Posterior vena cava (tissue), 2 donors: ENCODE results near the gene MBD5. TPM values are rescaled to one million over a fixed set of nuclear protein-coding genes. Genes with fewer than 3 reads are reported as not detected.
A peak's percentile ranks its signal among the peaks of the same experiment; 100 is the strongest.

Source experiments
- DNase-seq: peaks from one replicate; pipeline ENCODE4 v3.0.0-alpha.2; 2020; ENCODE audit warnings: low spot score
- intact Hi-C, 2 donors: fragments of 100-400 bp; cut with DNase I; formaldehyde crosslinking; loops; one replicate each; pipeline versions ENCODE4 v1.14.1 to v1.14.2; 2022 to 2023
- total RNA-seq, 2 donors: library from RNA; stranded (reverse); fragmentation: NEBNext Ultra II Directional; extraction: Animal tissue kit (Norgen Biotek cat#: 25700); gene quantifications; one replicate each; pipeline ENCODE4 v1.2.1, GENCODE V29; 2021
- donor health status: DM: yes; HTN: yes; CAD: no.
- donor health status: DM: yes; HTN: yes; CAD: no.

The MBD5 gene
- total RNA-seq, 2 donors from 2014 or later, result 39.8 to 40.8 TPM

DNA sequence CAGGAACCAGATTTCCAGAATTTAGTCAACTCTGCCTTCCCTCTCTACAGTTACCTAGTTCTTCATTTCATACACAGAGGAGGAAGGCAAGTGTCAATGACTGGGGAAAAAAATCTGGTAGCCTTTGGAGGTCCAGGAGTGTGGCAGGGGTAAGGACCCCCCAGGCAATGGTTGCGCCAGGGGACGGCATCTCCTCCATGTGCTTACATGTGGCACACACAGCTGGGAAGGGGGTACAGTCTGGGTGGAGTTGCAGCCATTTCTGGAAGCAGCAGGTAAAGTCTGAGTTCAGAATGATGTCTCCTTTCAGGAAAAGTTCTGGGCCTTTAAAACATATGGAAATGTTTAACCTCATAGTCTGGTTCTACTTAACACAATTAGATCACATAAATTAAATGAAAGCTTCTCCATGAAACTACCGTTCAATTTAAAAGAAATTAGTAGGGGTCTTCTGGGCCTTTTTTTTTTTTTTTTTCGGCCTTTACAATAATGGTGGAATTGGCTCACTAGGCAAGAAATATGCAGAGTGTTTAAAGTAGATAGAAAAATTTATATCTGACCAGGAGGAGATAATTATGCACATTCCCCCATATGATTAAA, 470.0 kb downstream of the MBD5 start:
- DNase-seq, result no peak
- intact Hi-C loops, result loop anchor here in 1 of 2 donors (10.0 kb wide), 1 partner anchor 506 kb away; no protein-coding TSS in a partner anchor

DNA sequence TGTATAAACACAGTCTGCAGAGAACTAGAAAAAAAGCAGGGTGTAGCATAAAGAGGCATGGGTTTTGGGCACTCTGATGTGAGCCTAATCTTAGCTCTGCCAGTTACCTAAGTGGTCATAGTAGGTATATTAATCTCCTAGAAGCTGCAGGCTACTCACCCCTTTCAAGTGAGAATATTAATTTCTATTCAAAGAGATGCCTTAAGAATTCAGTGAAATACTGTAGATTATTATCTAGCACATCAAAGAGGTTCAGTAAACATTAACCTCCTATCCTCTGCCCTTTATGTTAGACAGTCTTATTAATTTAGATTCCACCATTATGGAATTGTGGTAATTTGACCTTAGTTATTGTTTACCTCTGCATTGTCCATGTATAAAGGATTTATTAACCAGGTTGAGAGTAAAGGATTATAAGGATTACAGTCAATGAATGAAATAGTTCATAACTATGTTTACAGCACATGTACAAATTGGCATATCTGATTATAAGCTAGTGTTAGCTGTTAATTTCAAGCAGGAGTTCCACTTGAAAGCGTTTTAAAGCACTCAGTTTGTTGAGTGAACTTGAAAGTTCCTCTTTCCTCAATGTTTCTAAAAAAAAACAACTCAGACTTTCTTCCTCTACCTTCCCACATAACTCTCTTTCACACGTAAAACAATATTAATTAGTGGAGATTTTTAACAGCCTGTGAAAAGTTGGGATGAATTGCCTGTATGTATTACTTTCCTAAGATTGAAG, 473.1 kb downstream of the MBD5 start:
- intact Hi-C loops, result loop anchor here in 1 of 2 donors (10.0 kb wide), 1 partner anchor 509 kb away; no protein-coding TSS in a partner anchor
- DNase-seq, result no peak

DNA sequence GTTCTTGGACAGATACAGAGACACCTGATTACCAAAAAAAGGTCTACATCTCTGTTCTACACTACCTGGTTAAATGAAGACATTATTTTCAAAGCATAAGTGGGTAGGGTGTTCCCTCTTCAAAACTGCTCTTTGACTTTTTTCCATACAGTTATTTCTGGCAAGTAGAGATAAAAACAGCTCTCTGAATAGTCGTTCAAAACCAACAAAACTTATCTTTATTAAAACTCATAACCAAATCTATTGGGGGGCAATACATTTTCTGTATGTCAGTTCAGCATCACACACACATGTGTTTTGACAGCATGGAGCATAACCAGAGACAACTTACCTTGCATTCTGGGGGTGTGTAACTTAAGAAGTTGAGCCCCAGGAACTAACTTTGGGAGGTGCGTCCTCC, 474.7 kb downstream of the MBD5 start:
- intact Hi-C loops, result loop anchor here in 1 of 2 donors (10.0 kb wide), 1 partner anchor 511 kb away; no protein-coding TSS in a partner anchor
- no peak for DNase-seq

DNA sequence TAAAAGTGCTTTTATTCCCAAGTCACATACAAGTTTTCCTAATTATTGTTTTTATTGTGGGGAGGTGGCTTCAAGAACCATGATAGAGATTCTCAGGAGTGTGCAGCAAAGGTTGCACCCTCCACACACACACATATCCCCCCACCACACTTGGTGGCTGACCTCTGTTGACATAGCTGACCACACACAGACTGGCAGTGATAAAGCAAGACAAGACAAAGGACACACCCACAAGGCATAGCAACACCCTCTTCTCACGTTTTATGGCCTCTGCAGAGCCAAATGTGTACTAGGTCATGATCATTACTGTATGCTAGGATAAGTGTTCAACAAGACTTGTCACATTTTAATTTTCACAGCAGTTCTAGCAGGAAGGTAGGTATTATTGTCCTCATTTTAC, 480.7 kb downstream of the MBD5 start:
- intact Hi-C loops, result loop anchor here in 1 of 2 donors (10.0 kb wide), 1 partner anchor 567 kb away; no protein-coding TSS in a partner anchor
- no peak for DNase-seq

DNA sequence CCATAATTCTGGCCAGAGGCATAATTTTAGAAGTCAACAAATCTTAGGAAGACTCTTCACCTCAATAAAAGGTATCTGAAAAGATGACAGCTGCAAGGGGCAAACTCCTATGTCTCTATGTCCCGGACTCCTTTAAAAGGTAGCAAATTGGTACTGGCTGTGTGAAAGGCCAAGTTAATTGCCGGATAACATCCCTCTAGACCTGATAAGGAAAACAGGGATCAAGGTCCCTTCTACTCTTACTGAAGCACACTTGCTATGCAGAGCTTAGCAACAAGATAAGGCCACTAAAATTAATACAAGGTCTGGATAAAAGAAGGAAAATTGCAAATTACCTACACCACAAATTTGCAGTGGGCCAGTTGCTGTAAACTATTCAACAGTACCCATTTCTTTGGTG, 482.6 kb downstream of the MBD5 start:
- intact Hi-C loops, result loop anchor here in 1 of 2 donors (10.0 kb wide), 1 partner anchor 569 kb away; no protein-coding TSS in a partner anchor
- no peak for DNase-seq

DNA sequence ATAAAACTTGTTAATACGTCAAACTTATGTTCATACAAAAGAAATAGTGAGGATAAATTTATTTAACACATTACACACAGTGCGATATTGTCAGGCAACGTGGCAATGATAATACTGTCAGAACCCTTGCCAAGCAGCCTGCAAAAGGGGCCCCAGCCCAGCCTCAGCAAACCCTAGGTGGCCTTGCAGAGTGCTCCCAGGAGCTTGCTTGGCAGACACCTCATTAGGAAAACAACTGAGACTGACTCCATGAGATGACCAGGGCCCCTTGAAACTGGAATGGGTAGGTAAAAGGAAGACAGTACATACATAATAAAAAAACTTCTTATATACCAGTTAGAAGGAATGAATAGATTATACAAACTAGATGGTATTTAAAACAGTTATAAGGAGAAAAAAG, 487.1 kb downstream of the MBD5 start:
- no peak for DNase-seq
- intact Hi-C loops, result loop anchor here in 1 of 2 donors (10.0 kb wide), 1 partner anchor 573 kb away; no protein-coding TSS in a partner anchor

DNA sequence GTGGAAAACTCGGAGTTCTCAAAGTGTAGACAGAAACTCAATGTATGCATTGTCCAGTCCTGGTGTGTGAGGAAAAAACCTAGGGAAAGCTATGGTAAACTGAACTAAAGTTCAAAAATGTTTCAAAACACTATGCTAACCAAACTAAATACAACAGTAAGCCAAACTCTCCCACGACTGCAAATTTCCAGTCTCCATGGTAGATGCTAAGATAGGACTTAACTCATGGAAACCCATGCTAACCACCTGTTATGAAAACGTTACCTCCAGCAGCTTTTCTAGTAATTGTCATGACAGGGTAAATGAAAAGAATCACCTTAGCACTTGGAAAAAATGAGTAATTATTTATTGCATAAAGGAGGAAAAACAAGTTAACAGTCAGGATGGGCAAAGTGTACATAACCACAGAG, 488.0 kb downstream of the MBD5 start:
- intact Hi-C loops, result loop anchor here in 1 of 2 donors (10.0 kb wide), 1 partner anchor 574 kb away; no protein-coding TSS in a partner anchor
- DNase-seq, result no peak

DNA sequence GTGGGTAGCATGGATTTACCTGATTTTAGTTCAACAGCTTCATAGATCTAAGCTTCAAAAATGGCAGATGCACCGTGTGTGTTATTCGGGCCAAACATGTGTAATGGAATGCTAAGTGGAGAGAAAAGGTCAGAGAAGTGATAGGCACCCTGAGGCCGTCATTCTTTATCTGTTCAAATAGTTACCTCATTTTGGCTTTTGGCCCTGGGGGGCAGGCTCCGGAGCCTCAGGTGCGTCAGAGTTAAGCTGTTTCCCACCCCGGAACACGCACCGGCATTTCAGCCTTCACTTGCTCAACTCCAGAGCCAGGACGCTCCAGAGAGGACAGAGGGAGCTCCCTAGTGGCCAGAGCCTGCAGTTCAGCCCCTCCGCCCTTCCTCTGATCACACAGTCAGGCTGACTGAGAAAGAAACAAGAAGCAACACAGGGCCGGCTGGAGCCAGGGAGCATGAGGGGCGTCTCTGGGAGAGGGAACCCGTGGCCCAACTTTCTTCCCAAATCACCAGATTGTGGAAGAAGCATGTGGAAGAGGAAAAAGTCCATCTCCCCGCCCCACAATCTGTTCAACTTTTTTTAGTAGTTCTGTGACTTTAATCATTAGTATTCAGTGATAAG, 488.5 kb downstream of the MBD5 start:
- intact Hi-C loops, result loop anchor here in 1 of 2 donors (10.0 kb wide), 1 partner anchor 575 kb away; no protein-coding TSS in a partner anchor
- DNase-seq, result peak; percentile 95

DNA sequence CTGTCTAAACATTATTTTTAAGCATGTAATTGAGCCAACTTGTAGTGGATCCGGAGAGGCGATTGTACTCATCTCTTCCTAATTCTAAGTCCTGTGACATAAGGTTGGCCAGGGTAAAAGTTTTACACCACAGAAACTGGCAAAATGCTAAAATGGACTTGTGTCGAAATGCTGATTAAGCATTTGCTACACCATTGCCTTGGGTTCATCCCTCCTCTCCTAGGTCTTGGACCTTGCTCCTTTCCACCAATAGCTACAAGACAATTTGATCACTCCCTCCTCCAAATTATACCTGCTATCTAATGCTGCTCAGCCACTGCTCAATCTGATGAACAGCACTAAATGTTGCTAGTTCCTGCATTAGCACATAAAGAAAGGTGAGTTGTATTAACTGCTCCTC, 491.0 kb downstream of the MBD5 start:
- DNase-seq, result no peak
- intact Hi-C loops, result no loop called here

DNA sequence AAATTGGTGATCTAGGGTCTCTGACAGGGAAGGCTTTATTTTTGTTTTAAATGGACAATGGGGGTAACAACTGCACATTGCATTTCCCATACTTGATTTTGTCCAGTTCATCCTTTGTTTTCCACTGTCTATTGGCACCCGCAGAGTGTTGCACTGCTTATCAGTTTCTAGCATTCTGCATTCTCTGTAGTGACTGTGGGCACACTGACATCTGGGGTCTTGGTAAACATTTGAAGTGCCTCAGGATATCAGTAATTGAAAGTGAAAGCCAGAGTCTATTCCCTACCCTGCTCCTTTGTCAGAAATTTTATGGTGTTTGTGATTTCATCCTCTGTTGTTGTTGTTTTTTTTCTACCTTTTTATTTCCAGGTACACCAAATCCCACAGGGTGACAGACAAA, 491.6 kb downstream of the MBD5 start:
- intact Hi-C loops, result no loop called here
- no peak for DNase-seq

DNA sequence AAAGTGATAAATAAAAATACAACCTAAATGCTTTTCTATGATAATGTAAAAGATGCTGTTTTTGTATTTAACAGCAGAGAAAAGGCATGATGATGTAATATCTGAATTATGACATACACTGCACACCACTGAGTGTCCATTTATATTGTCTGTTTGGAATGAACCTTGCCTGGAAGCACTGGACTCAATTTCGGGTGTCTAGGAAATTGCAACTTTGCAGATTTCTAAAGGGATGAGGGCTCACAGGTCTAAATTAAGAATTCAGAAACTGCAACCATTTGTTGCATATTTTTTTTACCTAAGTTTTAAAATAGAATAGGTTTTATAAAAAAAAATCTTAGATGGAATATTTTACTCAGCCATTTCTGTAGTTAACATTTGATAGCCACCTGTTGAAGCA, 492.5 kb downstream of the MBD5 start:
- DNase-seq, result no peak
- intact Hi-C loops, result no loop called here

DNA sequence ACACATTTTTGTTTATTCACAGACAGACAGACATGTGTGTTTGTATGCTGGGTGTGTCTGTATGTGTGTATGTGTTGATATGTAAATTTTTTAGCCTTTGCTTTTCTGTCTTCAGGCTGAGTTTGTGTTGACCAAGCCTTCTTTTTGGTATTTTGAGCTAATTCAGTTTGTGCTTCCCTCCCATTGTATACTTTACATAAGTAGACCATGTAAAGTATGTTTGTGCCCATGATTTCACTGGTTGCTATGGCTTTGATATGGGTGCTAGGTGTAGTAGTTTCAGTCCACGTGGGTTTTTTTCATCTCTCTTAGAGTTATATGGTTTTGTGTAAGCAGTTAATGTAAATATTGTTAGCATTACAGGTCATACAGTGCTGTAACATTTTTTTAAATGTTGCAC, 494.2 kb downstream of the MBD5 start:
- no peak for DNase-seq
- intact Hi-C loops, result no loop called here

DNA sequence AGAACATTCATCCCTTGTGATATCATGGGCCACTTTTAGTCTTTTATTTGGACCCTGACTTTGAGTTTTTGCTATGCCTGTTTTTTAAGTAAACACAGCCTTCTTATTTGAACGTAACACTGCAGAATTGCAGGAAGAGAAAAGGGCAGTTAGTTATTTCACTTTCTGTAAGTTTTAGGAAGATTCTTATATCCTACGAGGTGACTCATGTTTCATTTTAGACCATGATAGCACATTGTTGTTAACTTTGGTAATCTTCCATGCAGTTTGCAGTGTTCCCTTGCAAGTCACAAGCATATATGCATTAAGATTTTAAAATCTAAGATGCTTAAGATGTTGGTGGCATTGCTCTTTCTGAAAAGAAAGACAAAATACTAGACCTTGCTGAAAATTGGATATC, 495.1 kb downstream of the MBD5 start:
- DNase-seq, result no peak
- intact Hi-C loops, result no loop called here

DNA sequence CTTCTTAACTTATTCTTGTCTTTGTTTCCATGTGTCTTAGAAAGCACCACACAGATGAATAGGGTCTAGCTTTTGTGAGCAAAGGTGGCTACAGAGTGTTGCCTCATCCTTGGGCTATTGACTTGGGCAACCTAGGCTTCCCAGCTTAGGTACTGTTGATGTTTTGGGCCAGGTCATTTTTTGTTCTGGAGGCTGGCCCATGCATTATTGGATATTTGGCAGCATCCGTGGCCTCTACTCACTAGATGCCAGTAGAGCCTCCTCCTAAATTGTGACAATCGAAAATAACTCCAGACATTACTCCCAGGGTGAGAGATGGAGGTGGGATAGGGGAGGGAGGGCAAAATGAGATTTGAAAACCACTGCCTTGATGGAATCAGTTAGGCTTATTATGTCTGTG, 496.4 kb downstream of the MBD5 start:
- intact Hi-C loops, result no loop called here
- no peak for DNase-seq

DNA sequence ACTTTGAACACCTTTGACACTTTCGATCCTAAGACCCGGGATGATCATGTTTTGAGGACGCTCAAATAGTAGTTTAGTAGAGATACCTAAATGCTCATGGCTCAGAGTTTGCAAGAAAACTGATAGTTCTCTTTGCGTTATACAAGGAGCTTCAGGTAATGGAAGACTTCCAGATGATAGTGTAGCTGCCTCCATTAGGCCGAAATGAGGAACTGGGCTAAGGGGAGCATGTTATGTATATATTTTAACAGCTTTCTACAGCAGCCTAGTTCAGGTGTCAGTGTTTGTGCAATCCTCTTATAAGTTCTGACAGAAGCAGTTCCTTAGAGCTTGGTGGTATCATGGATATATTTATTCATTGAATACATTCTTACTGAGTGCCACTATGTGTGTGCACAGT, 496.9 kb downstream of the MBD5 start:
- no peak for DNase-seq
- intact Hi-C loops, result no loop called here

DNA sequence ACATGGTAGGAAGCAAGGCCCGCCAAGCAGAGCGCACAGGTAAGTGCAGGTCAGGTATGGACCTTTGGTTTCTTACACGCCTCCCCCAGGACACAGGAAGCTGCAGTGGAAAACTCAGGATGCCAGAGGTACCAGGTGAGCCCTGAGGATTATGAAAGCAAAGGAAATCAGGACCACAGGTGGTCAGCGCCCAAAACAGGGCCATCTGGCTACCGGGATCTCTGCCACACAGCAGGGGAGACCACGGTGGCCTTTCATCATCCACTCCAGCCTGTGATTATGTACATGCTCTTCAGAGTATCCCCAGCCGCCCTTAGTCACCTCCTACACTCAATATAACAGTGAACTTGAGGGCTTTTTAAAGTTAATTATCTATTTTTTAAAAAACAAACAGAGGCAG, 498.1 kb downstream of the MBD5 start:
- intact Hi-C loops, result no loop called here
- no peak for DNase-seq

DNA sequence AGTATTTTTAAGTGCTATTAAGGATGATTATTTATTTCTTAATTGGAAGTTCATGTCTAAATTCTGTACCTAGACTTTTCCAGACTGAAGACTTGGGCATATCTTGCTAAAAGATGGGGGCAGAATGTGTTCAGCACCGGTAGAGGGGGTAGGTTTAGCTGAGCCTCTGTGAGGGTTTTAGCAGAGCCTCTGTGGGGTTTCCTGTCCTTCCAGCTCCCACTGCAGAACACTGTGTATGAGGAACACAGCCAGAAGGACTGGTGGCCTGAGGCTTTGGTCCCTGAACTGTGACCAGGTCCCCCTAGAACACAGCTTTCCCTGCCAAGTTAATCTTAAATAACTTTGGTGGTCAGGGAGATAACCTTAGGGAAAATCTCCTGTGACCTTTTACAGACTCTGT, 500.3 kb downstream of the MBD5 start:
- intact Hi-C loops, result no loop called here
- no peak for DNase-seq

DNA sequence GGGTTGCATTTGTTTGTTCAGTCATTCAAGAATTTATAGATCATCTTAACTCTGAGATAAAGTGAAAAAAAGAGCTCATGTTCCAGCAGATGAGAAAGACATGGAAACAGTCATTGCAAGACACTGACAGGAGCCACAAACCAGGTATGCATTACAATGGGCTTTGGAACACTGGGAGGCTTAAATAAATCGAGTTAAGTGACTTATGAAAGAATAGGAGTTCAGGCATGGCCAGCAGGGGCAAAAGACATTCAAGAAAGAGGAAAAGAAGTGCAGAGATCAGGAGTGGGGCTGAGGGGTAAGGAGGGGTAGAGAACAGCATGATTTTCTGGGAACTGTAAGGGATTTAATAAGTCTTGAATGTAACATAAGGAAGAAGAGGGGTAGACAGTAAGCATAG, 502.4 kb downstream of the MBD5 start:
- intact Hi-C loops, result no loop called here

DNA sequence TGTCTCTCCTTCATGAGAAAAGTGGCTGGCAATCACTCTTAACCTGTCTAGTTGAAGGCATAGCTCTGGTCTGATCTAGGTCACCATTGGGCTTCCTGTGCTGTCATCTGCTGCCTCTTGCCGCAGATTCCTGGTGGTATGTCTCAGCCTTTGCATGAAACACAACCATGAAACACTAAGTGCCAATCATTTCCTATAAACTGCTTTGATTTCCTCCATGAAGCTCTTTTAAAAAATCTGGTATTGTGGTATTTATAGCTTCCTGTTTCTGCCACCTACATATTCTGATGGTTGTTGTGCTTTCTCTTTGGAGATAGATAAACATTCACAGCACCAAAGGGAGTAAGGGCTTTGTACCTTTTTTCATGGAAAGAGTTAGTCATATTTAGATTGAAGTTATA, 503.6 kb downstream of the MBD5 start:
- intact Hi-C loops, result no loop called here
- no peak for DNase-seq

More for the DNA sequence above, 502.4 kb downstream of the MBD5 start:
- no peak for DNase-seq

DNA sequence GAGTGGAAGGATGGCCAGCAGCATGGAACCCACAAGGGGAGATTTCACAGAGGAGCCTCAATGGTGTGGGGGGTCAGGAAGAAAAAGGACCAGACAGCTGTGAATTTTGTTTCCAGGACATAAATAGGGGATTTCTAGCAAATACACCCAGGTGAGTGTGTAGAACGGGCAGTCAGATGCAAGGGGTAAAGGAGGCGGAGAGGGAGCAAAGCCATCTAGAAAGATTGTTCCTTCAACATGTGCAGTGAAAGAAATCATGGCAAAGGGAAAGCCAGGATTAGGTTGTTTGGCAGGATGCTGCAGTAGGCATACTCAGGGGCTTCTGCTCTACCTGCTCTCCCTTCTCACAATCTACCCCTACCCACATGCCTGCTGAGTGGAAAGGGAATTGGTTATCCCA, 504.2 kb downstream of the MBD5 start:
- DNase-seq, result no peak
- intact Hi-C loops, result loop anchor here in 1 of 2 donors (5.0 kb wide), 1 partner anchor 588 kb away; no protein-coding TSS in a partner anchor
